Cerebellar nuclear complex (tissue), 1 donor: ENCODE measurements around the gene ABLIM1.

ENCODE experiments used
- DNase-seq, 2 experiments: peaks; one replicate each; lab custom pipeline; 2025; lab: John Stamatoyannopoulos, UW

The ABLIM1 gene

GRCh38 chr10:114581071-114581470 lies 77.0 kb downstream of the ABLIM1 start:
- DNase-seq = no peak

- no peak for DNase-seq
Measured at GRCh38 chr10:114577133-114577532, 80.9 kb downstream of the ABLIM1 start.

DNA sequence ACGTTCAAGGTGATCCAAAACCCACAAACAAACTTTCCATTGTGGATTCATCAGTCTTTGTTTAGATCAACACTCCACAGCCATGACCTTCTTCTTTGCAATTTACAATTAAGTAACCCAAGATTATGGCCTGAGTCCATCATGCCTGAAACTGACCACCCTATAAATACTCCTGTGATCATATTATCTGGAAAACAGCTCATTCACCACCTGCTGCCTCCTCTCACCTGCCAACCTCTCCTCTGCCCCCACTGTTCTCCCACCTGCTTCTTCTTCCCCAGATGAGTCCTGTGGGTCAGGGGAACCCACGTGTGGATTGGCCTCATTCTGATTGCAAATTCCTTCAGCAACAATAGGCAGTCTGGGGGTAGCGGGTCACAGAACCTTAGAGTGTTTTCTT lies 81.4 kb downstream of the ABLIM1 start:
- DNase-seq = peak; percentile 9 to 32

- DNase-seq = no peak
Measured at GRCh38 chr10:114576132-114576487, 82.0 kb downstream of the ABLIM1 start.

DNA sequence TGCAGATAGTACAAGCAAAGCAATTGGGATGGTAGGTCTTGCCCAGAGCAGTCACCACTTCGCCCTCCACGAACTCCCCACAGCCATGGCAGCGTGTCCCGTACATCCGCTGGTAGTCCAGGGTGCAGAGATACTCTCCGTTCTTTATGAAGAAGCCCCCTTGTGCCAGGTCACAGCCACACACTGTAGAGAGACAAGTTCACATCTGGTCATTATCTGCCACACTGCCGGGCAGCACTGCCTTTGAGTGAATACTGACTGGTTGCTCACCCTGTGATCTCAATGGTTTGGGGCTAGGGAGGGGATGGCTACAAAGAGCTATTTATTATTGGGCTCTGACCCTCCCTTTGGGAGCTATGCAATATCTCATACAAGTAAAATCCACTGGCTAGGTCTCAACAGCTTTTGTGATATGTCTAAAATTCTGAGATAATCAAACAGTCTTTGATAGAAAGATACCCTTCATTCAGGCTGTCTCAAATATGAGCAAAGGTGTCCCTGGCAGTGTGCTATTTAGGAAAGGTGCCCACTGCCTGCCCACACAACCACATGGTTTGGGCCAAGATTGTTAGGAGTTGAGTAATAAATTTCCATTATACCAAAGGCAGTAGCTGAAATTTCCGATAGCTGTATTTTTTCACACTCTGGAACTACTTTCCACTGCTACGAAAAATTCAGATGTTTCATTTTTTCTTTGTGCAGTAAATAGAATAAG lies 82.5 kb downstream of the ABLIM1 start:
- DNase-seq = peak in 1 of 2 experiments; percentile 20

DNA sequence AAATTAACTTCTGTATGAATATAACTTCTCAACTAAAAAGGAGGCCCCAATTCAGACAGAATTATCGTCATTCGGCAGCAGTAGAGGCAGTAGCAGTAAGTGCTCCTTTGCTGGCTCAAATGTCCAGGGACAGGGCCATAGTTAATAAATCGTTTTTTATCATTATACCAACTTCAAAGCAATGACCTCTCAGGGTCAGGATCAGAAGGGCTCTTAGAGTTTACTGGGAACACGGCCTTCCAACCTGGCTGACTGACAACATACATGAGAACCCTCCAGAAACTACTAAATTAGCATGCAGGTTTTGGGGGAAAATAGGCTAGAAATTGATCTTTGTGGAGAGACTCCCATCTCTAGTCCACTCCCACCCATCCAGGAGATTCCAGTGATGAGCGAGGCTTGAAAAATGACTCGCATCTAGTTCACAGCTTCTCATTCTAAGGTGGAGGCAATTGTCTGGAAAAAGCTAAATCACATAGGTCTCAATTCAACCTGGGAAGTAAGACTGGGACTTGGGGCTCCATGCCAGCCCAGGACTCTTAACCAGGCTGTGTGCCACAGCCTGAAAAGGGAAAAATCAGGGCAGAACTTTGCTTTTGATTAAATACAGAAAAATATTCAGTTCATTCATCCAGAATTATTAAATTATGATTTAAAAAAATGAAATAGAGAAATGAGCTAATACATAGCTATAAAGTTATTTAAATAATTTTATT lies 84.6 kb downstream of the ABLIM1 start:
- DNase-seq = no peak

- DNase-seq = peak; percentile 8 to 75
Measured at GRCh38 chr10:114571316-114571999, 86.6 kb downstream of the ABLIM1 start.

DNA sequence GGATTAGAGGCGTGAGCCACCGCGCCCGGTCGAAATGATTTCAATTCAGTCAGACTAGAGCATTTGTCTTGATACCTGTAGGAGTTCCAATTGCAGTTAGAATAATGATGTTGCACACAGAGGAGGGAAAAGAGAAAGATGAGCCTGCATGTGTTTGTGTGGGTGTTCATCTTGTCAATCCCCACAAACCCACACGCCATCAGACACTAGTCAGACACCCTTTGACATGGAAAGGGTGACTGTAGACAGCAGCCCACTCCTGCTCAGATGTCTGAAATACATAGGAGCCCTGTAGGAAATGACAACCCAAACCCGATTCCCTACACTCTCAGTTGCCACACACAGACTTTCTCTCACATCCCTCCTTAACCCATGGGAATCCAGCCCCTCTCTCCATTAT lies 92.0 kb downstream of the ABLIM1 start:
- no peak for DNase-seq

DNA sequence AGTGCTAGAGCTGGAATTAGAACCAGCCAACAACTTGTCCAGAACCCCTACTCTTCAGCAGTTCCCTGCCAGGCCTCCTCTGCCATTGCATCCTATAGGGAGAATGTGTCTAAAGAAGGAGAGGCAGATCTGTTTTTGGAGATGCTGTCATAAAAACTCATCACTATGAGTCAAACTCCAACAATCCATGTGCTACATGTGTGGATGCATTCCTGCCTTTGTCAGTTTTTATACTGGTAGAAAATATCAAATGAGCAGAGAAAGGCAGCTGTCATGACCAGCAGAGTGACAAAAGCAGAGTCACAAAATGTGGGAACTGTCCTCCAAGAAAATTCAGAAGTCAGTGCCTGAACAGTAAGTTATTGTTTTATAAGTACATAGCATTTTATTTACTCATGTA lies 93.0 kb downstream of the ABLIM1 start:
- no peak for DNase-seq

GRCh38 chr10:114561008-114561523 lies 97.0 kb downstream of the ABLIM1 start:
- DNase-seq = no peak

DNA sequence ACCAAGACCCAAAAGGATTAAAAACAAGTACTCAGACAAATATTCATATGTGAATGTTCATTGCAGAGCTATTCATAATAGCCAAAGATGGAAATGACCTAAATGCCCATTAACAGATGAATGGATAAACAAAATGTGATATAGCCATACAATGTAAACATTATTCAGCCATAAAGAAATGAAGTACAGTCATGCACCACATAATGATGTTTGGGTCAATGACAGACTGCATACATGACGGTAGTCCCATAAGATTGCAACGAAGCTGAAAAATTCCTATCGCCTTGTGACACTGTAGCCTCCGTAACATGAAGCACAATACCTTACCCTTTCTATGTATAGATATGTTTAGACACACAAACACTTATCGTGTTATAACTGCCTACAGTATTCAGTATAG lies 97.9 kb downstream of the ABLIM1 start:
- no peak for DNase-seq

GRCh38 chr10:114559636-114560035 lies 98.4 kb downstream of the ABLIM1 start:
- DNase-seq = no peak

GRCh38 chr10:114557854-114558253 lies 100.2 kb downstream of the ABLIM1 start:
- no peak for DNase-seq

- DNase-seq = no peak
Measured at GRCh38 chr10:114556236-114557122, 101.6 kb downstream of the ABLIM1 start.

- DNase-seq = no peak
Measured at GRCh38 chr10:114553436-114553835, 104.6 kb downstream of the ABLIM1 start.

- DNase-seq = no peak
Measured at GRCh38 chr10:114552050-114552449, 106.0 kb downstream of the ABLIM1 start.

GRCh38 chr10:114551636-114551972 lies 106.5 kb downstream of the ABLIM1 start:
- DNase-seq = no peak

GRCh38 chr10:114550756-114551635 lies 107.1 kb downstream of the ABLIM1 start:
- DNase-seq = no peak

DNA sequence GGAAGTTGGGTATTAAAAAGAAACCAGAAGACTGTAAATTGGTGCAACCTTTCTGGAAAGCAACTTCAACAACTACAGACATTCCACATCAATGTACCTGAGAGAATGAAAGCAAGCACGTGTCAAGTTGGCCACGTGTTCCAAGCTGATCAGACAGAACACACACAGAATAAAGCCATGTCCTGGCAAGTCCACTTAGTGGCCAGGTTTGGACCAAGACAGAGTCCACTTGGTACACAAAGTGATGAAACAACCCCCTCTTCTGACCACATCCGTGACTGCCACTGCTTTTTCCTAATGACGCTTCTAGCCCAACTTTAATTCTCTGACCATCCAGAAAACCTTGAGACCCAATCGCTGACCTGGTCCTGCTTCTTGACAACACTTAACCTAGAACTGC lies 109.4 kb downstream of the ABLIM1 start:
- peak in 1 of 2 experiments; percentile 54 for DNase-seq

GRCh38 chr10:114547514-114547913 lies 110.6 kb downstream of the ABLIM1 start:
- no peak for DNase-seq

DNA sequence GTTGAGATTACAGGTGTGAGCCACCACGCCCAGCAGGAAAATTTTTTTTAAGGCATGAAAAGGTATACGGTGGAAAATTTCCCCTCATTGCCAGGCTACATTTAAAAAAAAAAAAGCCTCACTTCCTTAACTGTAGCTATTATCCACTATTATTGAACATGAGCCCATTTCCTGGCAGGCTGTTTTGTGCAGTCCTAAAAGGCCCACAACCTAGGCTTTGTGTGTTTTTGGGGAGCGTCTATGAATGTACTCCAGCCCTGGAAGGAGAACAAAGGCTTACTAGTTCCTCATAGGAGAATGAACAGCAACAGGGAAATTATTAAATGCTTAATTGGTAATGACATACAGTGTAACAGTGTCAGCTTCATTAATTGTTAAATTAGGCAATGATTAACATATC lies 111.0 kb downstream of the ABLIM1 start:
- DNase-seq = no peak
